HG02973 (cell line): Measurements from ENCODE around the gene EYA3.
"Not testable (repeated sequence)": the region's sequence is repeated elsewhere in the genome, so short reads cannot be mapped to it uniquely, and the experiment has no call there.

ENCODE experiments used
- ATAC-seq: cut with Tn5 transposase; IDR thresholded peaks from one replicate; pipeline ENCODE4 v1.9.1; 2021; ENCODE audit warnings: moderate library complexity; ENCODE audit not compliant: unreplicated experiment

EYA3 gene

GRCh38 chr1:28028873-28029654 lies 59.3 kb downstream of the EYA3 start:
- ATAC-seq, result no peak

DNA sequence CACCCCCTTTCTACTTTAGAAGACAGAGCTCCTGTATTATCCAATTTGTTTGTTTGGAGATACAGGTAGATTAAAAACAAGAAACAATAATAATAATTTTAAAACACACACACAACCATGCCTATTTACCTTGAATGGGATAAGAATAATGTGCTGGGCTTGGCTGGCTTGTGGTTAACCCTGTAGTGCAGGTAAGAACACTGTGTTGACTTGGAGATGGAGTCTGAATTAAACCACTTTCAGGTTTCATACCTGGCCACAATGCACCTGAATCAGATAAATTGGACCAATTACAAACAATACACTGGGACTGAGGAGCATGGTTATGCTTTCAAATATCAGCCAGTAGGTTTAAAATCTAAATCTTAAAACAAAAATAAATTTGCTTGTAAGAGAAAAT lies 60.8 kb downstream of the EYA3 start:
- no peak for ATAC-seq

- no peak for ATAC-seq
These were observed 61.2 kb downstream of the EYA3 start for GRCh38 chr1:28027238-28027637.

DNA sequence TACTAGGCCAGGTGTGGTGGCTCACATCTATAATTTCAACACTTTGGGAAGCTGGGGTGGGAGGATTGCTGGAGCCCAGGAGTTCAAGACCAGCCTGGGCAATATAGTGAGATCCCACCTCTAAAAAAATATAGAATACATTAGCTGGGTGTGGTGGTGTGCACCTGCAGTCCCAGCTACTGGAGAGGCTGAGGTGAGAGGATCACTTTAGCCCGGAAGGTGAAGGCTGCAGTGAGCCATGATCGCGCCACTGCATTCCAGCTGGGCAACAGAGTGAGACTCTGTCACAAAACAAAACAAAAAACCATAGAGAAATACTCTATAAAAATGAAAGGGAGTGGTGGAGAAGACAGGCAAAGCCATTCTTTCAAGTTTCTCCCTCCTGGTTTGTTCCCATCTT lies 62.1 kb downstream of the EYA3 start:
- no peak for ATAC-seq

DNA sequence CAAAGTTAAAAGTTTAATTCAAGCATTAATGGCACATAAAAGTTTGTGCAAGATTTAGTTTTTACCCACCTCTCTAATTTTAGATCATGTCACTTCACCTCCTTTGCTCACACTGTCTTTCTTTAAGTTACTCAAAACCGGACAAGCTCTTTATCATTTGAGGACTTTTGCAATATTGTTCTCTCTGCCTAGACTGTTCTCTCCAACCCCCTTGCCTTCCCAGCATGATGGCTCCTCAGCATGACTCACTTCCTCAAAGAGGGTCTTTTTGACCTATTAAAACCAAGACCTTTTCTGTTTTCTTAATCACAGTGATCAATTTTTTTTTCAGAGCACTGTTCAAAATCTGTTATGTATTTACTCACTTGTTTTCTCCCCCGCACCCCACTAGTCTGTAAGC lies 67.3 kb downstream of the EYA3 start:
- ATAC-seq, result no peak

GRCh38 chr1:28010969-28011368 lies 77.4 kb downstream of the EYA3 start:
- ATAC-seq, result no peak

GRCh38 chr1:28003117-28003516 lies 85.3 kb downstream of the EYA3 start:
- ATAC-seq, result not testable (repeated sequence)

DNA sequence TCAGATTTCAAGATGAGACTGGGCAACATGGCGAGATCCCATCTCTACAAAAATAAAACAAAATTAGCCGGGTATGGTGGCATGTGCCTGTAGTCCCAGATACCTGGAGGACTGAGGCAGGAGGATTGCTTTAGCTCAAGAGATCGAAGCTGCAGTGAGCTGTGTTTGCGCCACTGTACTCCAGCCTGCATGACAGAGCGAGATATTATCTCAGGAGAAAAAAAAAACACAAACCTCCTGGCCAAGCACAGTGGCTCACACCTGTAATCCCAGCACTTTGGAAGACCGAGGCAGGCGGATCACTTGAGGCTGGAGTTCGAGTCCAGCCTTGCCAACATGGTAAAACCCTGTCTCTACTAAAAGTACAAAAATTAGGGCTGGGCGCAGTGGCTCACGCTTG lies 85.8 kb downstream of the EYA3 start:
- ATAC-seq, result no peak

DNA sequence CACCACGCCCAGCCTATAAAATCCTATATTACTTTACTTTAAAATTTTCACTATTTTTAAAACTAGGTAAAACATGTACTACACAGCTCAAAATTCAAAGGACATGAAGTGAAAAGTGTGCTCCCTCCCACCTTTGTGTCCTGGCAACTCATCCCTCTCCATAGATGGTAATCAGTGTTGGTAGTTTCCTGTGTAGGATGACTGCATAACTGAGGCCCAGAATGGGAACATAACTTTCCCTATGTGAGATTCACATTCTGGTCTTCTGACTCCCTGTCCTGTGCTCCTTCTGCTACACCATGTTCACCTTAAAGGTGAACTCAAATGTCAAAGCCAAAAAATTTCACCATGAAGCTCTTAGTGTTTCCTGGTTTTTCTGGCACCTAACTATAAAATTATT lies 89.4 kb downstream of the EYA3 start:
- no peak for ATAC-seq

DNA sequence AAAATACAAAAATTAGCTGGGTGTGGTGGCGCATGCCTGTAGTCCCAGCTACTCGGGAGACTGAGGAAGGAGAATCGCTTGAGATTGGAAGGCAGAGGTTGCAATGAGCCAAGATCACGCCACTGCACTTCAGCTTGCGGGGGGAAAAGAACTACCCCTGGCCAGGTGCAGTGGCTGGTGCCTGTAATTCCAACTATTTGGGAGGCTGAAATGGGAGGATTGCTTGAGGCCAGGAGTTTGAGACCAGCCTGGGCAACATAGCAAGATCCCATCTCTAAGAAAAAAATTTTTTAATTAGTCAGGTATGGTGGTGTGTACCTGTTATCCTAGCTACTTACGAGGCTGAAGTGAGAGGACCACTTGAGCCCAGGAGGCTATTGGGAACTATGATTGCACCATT lies 93.9 kb downstream of the EYA3 start:
- ATAC-seq, result not testable (repeated sequence)

GRCh38 chr1:27994060-27994459 lies 94.3 kb downstream of the EYA3 start:
- ATAC-seq, result no peak

DNA sequence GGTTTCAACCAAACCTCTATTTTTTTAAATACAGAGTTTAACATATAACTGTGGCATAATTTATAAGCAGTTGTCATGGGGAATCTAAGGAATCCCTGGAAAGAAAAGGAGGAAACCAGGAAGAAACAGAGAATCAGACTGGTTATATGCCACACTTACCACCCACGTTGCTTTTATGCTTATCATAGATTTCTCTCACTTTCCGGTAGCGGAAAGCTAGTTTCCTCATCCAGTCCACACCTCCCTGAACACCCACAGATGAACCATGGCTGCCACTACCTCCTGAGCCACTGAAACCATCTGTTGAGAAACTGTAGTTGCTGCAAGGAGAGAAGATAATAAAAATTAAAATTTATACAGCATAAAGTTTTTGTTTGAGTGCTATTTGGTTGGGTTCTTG lies 95.2 kb downstream of the EYA3 start:
- no peak for ATAC-seq

- no peak for ATAC-seq
These were observed 96.1 kb downstream of the EYA3 start for GRCh38 chr1:27992276-27992675.

- no peak for ATAC-seq
These were observed 97.4 kb downstream of the EYA3 start for GRCh38 chr1:27990920-27991537.

DNA sequence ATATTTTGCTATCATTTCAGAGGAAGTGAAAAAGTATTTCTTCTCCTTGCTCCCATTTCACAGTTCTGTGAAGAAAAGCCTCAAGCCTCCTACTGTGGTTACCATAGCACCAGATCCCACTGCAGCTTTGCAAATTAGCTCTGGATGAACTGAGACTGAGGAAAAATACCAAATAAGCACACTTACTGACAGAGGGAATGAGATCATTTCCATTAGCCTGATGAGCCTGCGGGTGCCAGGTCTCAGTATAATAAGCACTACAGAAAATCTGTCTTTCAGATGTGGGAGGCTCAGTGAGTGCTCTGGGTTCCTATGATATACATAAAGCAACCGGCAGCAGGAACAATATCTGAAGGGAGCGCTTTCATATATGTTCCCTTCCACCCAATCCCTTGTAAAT lies 107.3 kb downstream of the EYA3 start:
- no peak for ATAC-seq

GRCh38 chr1:27980216-27980845 lies 108.1 kb downstream of the EYA3 start:
- ATAC-seq, result no peak

DNA sequence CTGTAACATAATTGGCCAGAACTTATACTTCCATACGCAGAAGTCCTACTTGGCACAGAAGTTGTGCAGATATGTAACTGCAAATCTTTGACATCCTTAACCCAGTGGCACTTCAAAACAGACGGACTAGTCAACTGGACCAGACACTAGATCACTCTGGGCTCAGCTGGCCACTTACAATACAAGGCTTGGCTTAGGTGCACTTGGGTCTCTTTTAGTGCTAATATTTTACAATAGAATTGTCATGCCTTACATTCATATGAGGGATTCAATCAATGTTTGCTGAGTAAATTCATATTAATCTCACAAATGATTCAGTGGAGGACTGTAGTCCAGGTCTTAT lies 108.6 kb downstream of the EYA3 start:
- ATAC-seq, result no peak

GRCh38 chr1:27979151-27979858 lies 109.1 kb downstream of the EYA3 start:
- no peak for ATAC-seq

- ATAC-seq, result no peak
These were observed 114.0 kb downstream of the EYA3 start for GRCh38 chr1:27974417-27974781.

DNA sequence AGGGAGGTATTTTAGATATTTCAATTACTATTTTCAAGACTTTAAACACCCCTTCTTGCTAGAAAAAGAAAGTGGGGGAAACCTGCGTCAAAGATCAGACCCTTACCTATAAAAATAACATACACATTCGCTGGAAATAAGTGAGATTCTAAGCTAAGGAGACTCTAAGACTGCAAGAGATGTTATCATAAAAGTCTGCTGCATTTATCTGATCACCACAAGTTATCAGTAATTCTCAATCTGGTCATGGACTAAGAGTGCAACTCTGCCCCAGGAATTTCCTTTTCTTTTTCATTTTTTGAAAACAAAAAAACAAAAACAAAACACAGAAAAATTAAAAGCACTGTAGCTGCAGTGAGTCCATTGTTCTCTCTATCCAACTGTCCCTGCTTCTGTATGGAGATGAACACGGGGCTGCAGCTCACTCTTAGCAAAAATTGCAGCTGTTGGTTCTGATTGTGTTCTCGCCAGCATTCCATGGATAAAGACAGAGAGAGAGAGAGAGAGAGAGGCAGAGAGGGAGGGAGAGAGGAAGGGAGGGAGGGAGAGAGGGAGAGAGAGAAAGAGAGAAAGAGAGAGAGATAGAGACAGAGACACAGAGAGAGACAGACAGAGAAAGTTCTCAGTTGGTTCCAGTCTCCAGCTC lies 114.5 kb downstream of the EYA3 start:
- ATAC-seq, result no peak

DNA sequence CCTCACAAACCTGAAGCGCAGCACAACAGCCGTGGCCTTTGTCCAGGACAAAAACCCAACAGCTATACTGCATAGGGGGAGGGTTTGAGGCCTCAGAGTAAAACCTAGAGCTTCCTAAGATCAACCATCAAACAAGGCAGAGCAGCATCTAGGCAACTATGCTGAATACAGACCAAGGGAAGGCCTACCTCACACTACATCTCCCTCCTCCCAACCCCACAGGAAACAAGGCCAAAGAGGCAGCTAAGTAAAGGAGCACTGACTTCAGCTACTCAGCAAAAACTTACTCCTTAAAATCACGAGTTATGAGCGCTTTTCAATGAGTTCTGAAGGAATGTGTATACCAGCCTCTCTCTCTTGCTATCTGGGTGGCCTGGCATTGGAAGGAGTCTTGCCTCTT lies 116.3 kb downstream of the EYA3 start:
- ATAC-seq, result no peak
